GM21381 (cell line): ENCODE measurements around the gene GSN.
A peak's percentile ranks its signal among the peaks of the same experiment; 100 is the strongest.

Source experiments
- ATAC-seq: cut with Tn5 transposase; IDR thresholded peaks from one replicate; pipeline ENCODE4 v1.9.1; 2021; ENCODE audit warnings: mild to moderate bottlenecking, moderate library complexity; ENCODE audit not compliant: unreplicated experiment

The GSN gene

DNA sequence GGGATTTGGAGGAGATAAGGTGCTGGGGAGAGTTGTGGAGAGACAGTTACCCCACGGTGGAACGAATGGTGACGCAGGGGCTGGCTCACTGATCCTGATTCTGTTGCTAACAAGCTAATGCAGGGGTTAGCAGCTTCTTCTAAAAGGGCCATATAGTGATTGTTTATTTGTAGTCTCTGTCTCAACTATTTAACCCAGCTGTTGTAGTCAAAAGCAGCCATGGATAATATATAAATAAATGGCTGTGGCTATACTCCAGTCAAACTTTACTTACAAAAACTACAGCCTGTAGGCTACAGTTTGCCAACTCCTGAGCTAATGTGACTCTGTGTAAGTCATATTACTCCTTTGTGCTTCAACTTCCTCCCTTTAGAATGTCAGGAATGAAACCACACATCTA is 80.3 kb downstream of the GSN start:
- no peak for ATAC-seq

DNA sequence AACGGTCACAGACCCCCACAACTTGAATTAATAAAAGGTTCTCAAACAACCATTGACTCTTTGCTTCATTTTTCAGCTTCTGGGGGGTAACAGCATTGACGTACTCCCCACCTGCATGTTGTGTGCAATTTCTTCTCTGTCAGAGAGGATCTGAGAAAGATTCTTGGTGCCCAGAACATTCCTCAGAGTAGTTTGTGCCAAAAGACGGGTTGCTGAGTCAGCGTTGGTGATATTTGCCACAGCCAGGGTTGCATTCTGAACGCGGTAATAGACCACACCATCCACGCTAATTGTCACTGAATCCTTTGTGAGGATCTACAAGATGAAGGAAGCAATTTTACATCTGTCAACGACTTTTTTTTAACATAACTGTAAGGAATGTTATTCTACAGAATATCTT is 81.0 kb downstream of the GSN start:
- ATAC-seq: no peak

DNA sequence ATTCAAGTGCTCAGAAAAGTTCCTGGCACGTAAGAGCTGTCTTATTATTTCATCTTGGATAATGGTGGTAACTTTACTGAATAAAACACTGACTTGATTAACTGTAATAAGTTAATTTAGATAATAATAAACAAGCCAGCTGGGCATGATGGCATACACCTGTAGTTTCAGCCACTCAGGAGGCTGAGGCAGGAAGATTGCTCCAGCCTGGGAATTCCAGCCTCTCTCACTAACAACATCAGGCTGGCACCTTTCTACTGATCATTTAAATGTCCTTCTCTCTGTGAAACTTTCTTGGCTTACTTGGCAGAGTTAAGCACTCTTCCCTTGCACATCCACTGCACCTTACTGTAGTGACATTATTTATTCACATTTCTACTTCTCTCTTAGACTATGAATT is 82.1 kb downstream of the GSN start:
- no peak for ATAC-seq

DNA sequence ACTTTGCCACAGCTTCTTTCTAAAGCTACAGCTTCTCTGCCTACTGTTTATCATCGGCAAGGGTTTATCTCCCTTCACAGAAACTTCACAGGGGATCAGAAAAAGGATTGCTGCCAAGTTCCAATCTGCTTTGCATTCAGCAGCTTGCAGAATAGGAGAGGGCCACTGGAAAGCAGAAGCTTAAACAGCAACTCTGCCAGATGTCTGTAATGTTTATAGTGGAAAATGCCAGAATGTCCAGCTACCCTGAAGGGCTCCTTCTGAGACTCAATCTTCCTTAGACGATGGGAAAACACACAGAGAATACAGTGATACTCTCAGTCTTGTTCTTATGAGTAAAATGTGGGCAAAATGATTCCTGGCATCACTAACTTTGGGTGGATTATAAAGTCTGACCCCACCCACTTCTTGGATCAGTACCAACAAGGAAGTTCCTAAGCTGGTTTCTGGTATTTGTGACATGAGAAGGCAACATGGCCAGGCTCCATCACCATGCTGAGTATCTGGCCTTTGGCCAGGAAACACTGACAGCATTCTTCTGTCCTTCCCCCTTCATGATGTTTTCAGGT is 83.1 kb downstream of the GSN start:
- no peak for ATAC-seq

DNA sequence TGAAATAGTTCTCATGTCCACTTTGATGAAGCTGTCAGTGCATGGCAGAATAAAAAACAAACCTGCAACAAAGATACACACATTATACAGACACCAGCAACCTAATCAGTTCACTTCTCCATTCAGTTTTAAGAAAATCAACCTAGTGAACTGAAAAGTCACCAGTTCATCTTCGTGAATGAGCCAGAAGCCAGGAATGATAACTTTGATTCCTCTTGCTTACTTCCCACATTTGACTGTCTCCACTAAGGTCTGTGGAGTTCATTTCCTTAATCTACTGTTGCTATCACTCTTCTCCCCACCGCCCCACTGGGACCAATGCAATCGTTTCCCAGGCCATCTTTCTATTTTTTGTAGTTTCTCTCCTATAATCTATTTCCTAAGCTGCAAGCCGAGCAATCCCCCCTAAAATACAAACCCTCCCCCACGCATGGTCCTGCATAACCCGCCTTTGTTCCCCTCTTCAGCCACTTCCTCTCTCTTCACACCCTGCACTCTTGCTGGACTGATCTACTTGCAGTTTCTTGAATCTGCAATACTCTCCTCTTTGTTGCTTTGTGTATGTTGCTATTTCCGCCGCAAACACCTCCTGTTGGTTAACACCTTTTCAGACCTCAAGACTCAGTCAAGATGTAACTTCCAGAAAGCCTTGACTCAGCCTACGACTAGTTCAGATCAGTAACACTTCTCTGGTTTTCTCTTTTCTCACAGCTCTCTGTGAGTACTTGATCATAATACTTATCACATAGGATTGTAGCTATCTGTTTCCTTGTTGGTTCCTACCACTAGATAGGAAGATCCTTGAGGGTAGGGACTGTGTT is 85.5 kb downstream of the GSN start:
- ATAC-seq: peak; percentile 99

DNA sequence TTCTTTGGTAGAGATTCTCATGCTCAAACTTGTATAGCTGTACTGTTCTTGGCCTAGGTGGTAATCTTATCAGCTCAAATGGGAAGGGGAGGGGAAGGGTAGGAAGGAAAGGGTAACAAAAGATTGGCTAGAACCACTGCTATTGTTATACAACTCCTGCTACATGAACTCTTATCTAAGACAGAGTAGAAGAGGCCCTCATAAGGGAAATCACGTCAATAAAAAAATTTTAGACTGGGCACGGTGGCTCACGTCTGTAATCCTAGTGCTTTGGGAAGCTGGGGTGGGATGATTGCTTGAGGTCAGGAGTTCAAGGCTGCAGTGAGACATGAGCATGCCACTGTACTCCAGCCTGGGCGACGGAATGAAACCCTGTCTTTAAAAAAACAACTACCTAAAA is 86.2 kb downstream of the GSN start:
- ATAC-seq: peak; percentile 3

DNA sequence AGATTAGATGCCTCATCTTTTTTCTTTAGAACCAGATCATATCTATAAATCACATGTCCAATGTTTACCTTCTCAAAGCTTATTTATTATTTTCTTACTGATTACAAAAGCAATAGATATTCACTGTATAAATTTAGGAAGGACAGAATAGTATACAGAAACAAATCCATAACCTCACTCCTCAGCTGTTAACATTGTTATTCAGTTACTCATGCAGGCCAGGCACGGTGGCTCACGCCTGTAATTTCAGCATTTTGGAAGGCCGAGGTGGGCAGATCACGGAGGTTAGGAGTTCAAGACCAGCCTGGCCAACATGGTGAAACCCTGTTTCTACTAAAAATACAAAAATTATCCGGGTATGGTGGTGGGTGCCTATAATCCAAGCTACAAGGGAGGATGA is 86.8 kb downstream of the GSN start:
- ATAC-seq: no peak

DNA sequence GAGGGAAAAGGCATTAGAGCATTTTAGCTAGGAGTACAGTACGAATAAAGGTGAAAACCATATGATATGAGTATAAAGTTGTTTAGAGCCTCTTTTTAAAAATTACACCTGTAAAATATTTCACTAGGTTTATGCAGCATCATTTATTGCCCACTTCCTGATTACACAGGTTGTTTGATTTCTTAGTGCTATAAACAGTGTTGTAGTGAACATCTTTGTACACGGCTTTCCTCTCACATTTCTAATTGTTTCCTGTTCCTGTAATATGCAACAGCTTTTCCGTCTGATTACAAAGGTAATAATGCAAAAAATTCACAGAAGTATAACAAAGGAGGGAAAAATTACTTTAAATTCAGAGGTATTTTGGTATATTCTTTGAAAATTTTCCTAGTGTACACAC is 89.0 kb downstream of the GSN start:
- no peak for ATAC-seq

DNA sequence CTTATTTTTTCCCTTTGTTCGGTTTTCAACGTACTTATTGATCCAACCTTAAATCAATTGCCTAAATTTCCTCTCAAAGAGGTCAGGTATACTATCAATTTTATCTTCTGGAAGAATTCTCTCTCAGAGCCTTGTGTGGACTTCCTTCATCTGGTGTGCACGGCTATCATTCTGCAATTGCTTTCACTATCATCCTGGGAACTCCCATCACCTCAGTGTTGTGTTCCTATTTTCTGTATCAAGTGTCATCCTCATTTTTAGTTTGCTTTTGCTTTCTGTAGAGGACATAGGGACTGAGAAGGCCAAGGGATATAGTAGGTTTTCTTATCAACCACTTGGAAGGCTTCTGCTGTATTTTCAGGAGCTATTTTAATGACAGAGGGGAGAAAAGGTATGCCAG is 90.8 kb downstream of the GSN start:
- ATAC-seq: peak; percentile 49

DNA sequence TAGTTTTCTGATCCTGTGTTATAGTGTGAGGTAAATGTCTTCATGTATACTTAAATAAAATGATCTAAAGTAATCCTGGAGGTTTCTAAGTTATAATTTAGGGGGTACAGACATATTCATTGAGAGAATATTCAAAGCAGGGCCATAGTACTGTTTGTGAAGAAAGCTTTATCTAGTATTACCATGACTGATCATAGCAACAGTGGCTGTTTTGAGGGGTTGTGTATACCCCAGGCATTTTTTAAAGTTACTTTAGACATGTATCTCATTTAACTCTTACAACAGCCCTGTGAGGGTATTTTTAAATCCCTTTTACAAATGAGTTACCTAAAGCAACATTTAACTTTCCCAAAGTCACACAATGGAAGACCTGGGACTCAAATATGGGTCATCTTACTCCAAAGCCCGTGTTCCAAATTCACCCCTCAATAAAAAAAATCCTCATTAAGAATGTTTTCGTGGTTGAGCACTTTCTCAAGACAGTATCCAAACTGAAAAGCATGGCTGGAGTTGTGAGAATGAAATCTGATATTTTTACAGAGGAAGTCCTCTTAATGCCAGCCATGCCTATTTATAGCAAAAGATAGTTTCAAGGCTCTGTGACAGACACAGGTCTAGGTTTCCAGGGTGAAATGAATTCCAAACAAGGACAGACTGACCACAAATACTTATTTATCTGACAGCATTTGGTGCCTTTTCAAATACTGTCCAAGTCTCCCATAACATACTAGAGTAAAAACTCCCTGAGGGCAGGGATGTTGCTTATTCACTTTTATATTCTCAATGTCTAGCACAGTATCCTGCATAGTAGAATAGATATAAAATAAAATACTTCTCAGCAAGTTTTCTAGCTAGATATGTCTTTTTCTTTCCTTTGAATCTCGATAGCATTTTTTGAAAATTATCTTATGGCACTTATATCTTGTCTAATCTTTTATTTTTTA is 91.7 kb downstream of the GSN start:
- ATAC-seq: no peak

DNA sequence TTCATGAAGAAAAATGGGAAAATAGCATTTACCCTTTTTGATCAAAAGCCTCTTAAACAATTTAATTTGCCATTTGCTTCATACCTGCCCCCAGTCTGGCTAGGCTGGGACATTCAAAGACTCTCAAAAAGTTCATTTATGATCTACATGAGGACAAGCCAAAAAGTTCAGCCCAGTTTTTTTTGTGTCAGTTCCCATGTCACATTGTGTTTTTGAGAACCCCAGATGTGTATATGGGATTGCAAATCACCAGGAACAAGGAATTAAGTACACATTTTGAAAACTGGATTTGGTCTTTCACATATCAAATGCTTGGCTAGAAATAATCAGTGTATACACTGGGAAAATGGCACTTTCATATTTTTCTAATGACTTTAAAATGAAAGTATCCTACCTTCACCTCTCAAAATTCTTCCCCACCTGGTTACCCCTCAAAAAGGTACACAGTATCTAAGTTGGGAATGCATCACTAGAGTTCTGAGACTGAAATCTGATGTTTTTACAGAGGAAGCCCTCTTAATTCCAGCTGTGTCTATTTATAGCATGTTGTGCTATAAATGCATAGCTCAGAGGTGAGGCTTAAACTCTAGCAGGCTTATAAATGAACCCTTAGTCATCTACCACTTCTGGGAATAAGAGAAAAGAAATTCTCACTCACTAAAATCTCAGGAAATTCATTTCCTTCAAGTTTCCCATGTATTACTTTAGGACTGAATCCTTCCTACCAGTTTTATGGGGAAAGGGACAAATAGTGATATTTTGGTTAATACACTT is 92.8 kb downstream of the GSN start:
- ATAC-seq: no peak

DNA sequence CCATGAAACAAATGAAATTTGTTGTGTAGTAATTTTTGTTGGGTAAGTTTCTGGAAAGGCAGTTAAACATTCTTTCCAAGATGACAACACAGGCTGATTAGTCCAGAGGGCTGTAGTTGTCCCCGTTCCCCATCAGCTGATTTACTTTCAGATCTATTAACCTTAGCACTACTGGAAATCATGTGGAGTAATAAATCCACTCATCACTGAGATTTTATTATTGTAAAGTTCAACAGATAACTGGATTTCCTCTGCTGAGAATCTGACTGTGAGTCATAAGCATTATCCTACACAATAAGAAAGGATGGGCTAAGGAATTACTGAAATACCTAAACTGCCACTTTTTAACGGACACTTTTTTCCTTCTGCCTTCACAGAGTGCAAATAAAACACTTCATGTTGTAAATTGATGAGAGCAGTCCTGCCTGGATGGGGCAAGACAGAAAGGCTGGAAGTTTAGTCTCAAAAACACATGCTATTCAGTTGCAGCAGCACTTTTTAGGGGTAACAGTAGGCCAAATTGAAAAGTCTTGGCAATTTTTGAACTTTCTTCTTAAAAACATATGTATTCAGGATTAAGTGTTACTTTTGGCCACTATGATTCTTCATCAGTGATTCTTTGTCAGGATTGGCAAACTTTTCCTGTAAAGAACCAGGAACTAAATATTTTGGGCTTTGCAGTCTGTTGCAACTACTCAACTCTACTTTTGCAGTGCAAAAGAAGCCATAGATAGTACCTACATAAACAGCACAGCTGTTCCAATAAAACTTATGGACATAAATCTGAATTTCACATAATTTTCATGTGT is 95.1 kb downstream of the GSN start:
- ATAC-seq: no peak

DNA sequence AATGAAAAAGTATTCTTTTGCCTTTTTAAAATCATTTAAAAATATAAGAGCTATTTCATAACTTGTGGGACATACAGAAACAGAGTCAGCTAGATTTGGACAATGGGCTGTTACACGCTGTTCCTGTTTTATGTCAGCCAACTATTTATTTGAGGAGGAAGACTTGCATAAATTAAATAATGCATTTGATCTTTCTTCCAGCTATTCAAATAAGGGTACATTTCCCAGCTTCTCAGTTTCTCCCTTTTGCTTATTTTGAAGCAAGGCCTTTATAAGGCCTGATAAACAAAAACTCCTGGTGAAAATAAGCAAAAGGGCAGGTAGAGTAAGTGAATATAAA is 95.6 kb downstream of the GSN start:
- ATAC-seq: no peak

DNA sequence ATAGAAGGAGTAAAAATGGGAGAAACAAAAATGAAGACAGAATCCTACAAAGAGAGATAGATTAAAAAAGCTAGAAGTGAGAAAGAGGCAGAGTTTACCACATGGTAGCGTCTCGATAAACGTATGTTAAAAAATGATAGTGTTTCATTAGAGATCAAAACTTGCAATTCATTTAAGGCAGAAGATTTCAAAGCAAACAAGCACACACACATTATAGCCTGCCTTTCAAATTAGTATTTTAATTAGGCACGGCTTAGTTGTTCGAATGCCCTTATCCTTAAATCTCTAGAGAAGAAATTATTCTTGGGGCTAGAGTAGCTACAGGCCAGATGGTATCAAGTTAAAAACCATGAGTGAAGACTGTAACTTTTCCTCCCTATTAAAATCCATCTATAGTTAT is 96.1 kb downstream of the GSN start:
- ATAC-seq: no peak

DNA sequence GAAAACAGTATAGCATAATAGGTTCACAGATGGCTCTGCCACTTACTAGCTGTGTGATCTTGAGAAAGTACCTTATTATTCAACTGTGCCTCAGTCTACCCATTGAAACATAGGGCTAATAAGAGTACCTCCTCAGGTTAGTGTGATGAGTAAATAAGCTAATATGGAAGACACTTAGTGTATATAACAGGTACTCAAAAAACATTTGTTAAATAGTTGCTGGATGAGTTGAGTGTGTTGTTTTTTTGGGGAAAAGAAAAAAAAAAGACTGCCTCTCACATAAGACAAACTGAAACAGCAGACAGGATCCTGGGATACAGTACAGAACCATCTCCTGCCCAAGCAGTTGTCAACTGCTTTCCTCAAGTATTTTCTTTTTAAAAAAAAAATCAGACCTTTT is 96.9 kb downstream of the GSN start:
- no peak for ATAC-seq

DNA sequence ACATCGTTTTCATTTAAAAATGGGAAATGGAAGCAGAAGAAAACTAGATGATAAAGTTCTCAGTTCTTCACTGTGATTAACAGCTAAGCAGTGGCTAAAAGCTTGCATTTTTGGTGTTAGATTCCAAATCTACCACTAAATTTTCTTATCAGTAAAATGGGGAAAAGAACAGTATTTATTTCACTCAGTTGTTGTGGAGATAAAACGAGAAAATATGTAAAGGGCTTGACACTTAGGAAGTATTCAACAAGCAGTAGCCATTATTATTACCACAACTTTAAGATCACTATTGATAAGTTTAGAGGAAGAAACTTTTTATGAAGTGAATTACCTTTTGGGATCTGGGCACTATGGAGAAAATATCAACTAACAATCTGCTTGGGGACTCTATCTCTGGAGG is 97.6 kb downstream of the GSN start:
- ATAC-seq: no peak

DNA sequence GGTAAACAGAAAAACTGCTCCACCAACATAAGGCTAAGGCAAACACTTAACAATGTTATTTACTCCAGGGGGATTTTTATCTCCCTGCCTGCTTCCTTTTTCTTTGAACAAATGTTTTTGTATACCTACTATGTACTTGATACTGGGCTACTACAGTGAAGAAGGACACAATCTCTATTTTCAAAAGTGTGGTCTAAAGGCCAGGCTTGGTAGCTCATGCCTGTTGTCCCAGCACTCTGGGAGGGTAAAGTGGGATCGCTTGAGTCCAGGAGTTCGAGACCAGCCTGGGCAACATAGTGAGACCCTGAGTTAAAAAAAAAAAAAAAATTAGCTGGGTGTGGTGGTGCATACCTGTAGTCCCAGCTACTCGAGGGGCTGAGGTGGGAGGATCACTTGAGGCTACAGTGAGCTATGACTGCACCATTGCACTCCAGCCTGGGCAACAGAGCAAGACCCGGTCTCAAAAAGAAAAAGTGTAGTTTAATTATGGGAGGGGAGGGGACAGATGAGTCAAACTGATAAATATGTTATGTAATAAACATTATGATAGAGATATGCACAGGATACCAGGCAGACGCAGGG is 98.7 kb downstream of the GSN start:
- ATAC-seq: no peak

DNA sequence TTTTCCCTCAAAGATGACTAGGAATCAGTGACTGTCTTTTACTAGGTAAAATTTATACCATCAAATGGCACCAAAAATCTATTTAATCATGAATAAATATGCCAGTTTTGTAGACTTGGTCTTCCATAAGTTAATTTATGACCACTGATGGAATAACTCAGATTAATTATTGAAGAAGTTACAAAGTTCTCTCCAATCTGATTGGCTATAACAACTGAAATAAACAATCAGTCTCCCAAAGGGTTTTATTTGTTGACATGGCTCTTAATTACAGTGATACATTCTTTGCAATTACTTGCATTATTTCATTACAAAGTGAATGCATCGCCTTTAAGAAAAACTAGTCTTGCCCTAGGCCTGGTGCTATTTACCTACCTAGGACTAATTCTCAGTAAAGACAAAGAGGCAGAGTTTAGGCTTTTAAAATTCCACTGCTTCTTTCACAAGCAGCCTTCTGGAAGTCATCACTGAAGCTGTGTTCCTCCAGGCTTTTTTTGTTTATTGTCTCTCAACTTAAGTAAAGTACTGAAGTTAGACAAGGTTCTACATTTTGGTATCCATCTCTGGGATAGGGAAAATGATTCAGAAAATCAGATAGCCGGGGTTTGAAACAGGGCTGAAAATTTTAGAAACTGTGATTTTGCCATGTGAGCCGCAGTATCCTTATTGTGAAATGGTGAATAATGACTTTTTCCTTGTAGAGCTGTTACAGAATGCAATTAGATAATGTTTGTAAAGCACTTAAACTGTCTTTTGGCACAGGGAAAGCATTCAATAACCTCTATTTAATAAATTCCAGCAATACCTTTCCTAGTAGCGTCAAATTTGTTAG is 99.6 kb downstream of the GSN start:
- ATAC-seq: no peak

DNA sequence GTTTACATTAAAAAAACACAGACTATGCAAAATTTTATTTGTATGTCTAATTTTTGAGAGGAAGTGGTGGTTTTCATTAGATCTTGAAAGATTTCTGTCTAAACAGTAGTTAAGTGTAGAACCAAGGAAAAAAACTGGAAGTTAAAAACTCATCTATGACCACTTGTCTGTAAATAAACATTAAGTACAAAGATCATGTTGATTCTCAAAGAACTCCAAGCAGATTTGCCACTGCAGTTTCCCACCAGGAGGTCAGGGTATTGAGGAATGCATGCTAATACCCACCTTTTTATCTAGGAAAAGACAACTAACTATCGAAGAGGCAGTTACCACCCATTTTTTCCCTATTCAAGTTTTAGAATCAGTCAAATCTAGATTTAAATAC is 100.2 kb downstream of the GSN start:
- no peak for ATAC-seq
